Hepatocyte (in vitro differentiated cells): ENCODE results near the gene BMX. TPM values are rescaled to one million over a fixed set of nuclear protein-coding genes. Genes with fewer than 3 reads are reported as not detected.

ENCODE experiments used
- DNase-seq: peaks from one replicate; pipeline ENCODE4 v3.0.0-alpha.2; 2016; ENCODE audit warnings: low spot score
- H2AFZ ChIP-seq: fragments of 200-600 bp; sonication (generic); 2 replicates; pipeline ENCODE4 v1.6.0; 2016; ENCODE audit warnings: antibody characterized with exemption, mild to moderate bottlenecking
- H3K27ac ChIP-seq: fragments of 200-600 bp; sonication (generic); 2 replicates; pipeline ENCODE4 v1.5.1; 2016; ENCODE audit warnings: mild to moderate bottlenecking
- H3K27me3 ChIP-seq: fragments of 200-600 bp; sonication (generic); 2 replicates; pipeline ENCODE4 v1.6.1; 2016
- H3K36me3 ChIP-seq: fragments of 200-600 bp; sonication (generic); replicated peaks from 2 replicates; pipeline ENCODE4 v1.5.1; 2016; ENCODE audit warnings: low read depth; ENCODE audit not compliant: insufficient read depth
- H3K4me1 ChIP-seq: fragments of 200-600 bp; sonication (generic); 2 replicates; pipeline ENCODE4 v1.5.1; 2016; ENCODE audit warnings: mild to moderate bottlenecking, moderate library complexity; ENCODE audit not compliant: insufficient read depth
- H3K4me2 ChIP-seq: fragments of 200-600 bp; sonication (generic); 2 replicates; pipeline ENCODE4 v1.6.0; 2016
- H3K4me3 ChIP-seq: fragments of 200-600 bp; sonication (generic); 2 replicates; pipeline ENCODE4 v1.5.1; 2016; ENCODE audit warnings: mild to moderate bottlenecking
- H3K79me2 ChIP-seq: fragments of 200-600 bp; sonication (generic); 2 replicates; pipeline ENCODE4 v1.6.0; 2017; ENCODE audit warnings: mild to moderate bottlenecking
- H3K9me2 ChIP-seq: fragments of 200-600 bp; sonication (generic); replicated peaks from 2 replicates; pipeline ENCODE4 v1.6.0; 2017; ENCODE audit warnings: mild to moderate bottlenecking; ENCODE audit not compliant: insufficient read depth
- H3K9me3 ChIP-seq: fragments of 200-600 bp; sonication (generic); 2 replicates; pipeline ENCODE4 v1.5.1; 2016; ENCODE audit warnings: low read depth, mild to moderate bottlenecking
- H4K20me1 ChIP-seq: fragments of 200-600 bp; sonication (generic); 2 replicates; pipeline ENCODE4 v1.6.0; 2016; ENCODE audit warnings: mild to moderate bottlenecking; ENCODE audit not compliant: insufficient read depth, poor library complexity, severe bottlenecking
- CTCF ChIP-seq: fragments of 200-600 bp; sonication (generic); IDR thresholded peaks from 2 replicates; pipeline ENCODE4 v1.5.1; 2016; ENCODE audit warnings: antibody characterized with exemption, mild to moderate bottlenecking; ENCODE audit not compliant: poor library complexity
- EZH2 ChIP-seq: fragments of 200-600 bp; sonication (generic); IDR thresholded peaks from 2 replicates; pipeline ENCODE4 v1.6.1; 2016; ENCODE audit warnings: antibody characterized with exemption, mild to moderate bottlenecking, borderline replicate concordance
- EZH2phosphoT487 ChIP-seq: fragments of 200-600 bp; sonication (generic); IDR thresholded peaks from one replicate; pipeline ENCODE4 v1.6.1; 2018; ENCODE audit warnings: antibody characterized with exemption, mild to moderate bottlenecking, low read depth, moderate library complexity; ENCODE audit not compliant: unreplicated experiment, severe bottlenecking
- WGBS: methylation state at CpG from one replicate; pipeline ENCODE4 v1.1.6; 2016; ENCODE audit warnings: low lambda C conversion rate; ENCODE audit errors: missing lambda C conversion rate; 5-methylcytosine and 5-hydroxymethylcytosine counted together
- polyA plus RNA-seq: library from polyadenylated mRNA; unstranded; fragments of >200 nt; fragmentation: Nextera tagmentation; extraction: Ambion mirVana; gene quantifications from 2 replicates; pipeline ENCODE4 v1.2.1, GENCODE V29; 2016
- total RNA-seq: library from RNA; depleted of rRNA; stranded (reverse); fragments of >200 nt; gene quantifications from 2 replicates; pipeline ENCODE4 v1.2.3, GENCODE V29; 2014

BMX gene
- 0.07 and 0.08 TPM in 2 replicates for total RNA-seq
- polyA plus RNA-seq = not detected in 2 replicates

GRCh38 chrX:15500497-15500966 is at the start of gene BMX:
Gene BMX (plus strand): TSS chrX:15500807. CDS start chrX:15508354, 7,547 bp downstream.
- Histone ChIP-seq H4K20me1 (no peaks in the 10 kb centered on the region), H3K79me2 (no peaks in the 10 kb centered on the region), H3K9me2 (no peaks in the 10 kb centered on the region), H3K9me3 (no peaks in the 10 kb centered on the region), H2AFZ (no peak within 1 kb of the TSS), H3K4me2 (no peak within 1 kb of the TSS), H3K27ac (no peak within 1 kb of the TSS), H3K4me3 (no peak within 1 kb of the TSS), H3K36me3 (no peaks in the 10 kb centered on the region), H3K27me3 (no peaks in the 10 kb centered on the region), H3K4me1 (no peaks in the 10 kb centered on the region)
- no peak for DNase-seq
- 94% methylated on average over 18 of the region's 18 CpGs for WGBS
- no peak for TF ChIP-seq CTCF
- no peak for TF ChIP-seq EZH2
- no peak for TF ChIP-seq EZH2phosphoT487

GRCh38 chrX:15451913-15452312 is 48.7 kb upstream of the BMX start:
- 84% methylated on average over 1 of the region's 1 CpG for WGBS
- TF ChIP-seq CTCF = no peak
- TF ChIP-seq EZH2phosphoT487 = no peak
- TF ChIP-seq EZH2 = no peak
- H3K79me2 ChIP-seq = no peaks in the 10 kb centered on the region

GRCh38 chrX:15464704-15465103 is 35.9 kb upstream of the BMX start:
- Histone ChIP-seq H3K27me3 (no peaks in the 10 kb centered on the region), H3K9me3 (no peaks in the 10 kb centered on the region), H3K4me2 (no peak overlapping the region), H3K36me3 (no peaks in the 10 kb centered on the region), H3K4me3 (no peak overlapping the region), H3K9me2 (no peaks in the 10 kb centered on the region), H3K79me2 (no peaks in the 10 kb centered on the region), H4K20me1 (no peaks in the 10 kb centered on the region), H2AFZ (no peak overlapping the region), H3K4me1 (peaks cover 11% of the 10 kb centered on the region), H3K27ac (no peak overlapping the region)
- no peak for DNase-seq
- TF ChIP-seq EZH2 (no peak), EZH2phosphoT487 (no peak), CTCF (no peak)

More at GRCh38 chrX:15451913-15452312, 48.7 kb upstream of the BMX start:
- H3K9me2 ChIP-seq = no peaks in the 10 kb centered on the region
- no peak overlapping the region for H2AFZ ChIP-seq
- no peaks in the 10 kb centered on the region for H3K4me1 ChIP-seq
- no peaks in the 10 kb centered on the region for H3K9me3 ChIP-seq
- H3K27ac ChIP-seq = no peak overlapping the region
- no peak overlapping the region for H3K4me2 ChIP-seq
- H4K20me1 ChIP-seq = no peaks in the 10 kb centered on the region
- no peak for DNase-seq
- H3K36me3 ChIP-seq = no peaks in the 10 kb centered on the region
- H3K4me3 ChIP-seq = no peak overlapping the region
- H3K27me3 ChIP-seq = no peaks in the 10 kb centered on the region

- DNase-seq = no peak
- TF ChIP-seq EZH2phosphoT487 = no peak
- no peak for TF ChIP-seq CTCF
- TF ChIP-seq EZH2 = no peak
- Histone ChIP-seq H3K4me2 (peak overlapping the region; percentile 19), H4K20me1 (no peaks in the 10 kb centered on the region), H3K9me3 (no peaks in the 10 kb centered on the region), H3K27ac (peak overlapping the region; percentile 12), H3K4me1 (peaks cover 11% of the 10 kb centered on the region), H3K79me2 (no peaks in the 10 kb centered on the region), H3K4me3 (no peak overlapping the region), H2AFZ (no peak overlapping the region), H3K27me3 (no peaks in the 10 kb centered on the region), H3K36me3 (no peaks in the 10 kb centered on the region), H3K9me2 (no peaks in the 10 kb centered on the region)
- 49% methylated on average over 4 of the region's 4 CpGs for WGBS
Measured at GRCh38 chrX:15465347-15465746, 35.3 kb upstream of the BMX start.
